Prostate gland (tissue), 2 donors: Measurements from ENCODE around the gene UROS.

Experiments
- CTCF ChIP-seq, 4 experiments: fragments of 200-600 bp in 2 of 4; fragments of 450-650 bp in 2 of 4; sonication (generic) in 2 of 4; IDR thresholded peaks; 1 replicate in 3 of 4; 2 replicates in 1 of 4; pipeline ENCODE4 v1.5.1; 2016 to 2019; ENCODE audit warnings: antibody characterized with exemption in 4 of 4, mild to moderate bottlenecking in 2 of 4, moderate library complexity in 2 of 4
- POLR2A ChIP-seq: fragments of 450-650 bp; IDR thresholded peaks from one replicate; pipeline ENCODE4 v1.6.1; 2016; ENCODE audit warnings: antibody characterized with exemption, mild to moderate bottlenecking
- POLR2AphosphoS5 ChIP-seq: sonication (generic); formaldehyde crosslinking; IDR thresholded peaks from one replicate; pipeline ENCODE4 v1.6.1; 2017; ENCODE audit warnings: antibody characterized with exemption

DNA sequence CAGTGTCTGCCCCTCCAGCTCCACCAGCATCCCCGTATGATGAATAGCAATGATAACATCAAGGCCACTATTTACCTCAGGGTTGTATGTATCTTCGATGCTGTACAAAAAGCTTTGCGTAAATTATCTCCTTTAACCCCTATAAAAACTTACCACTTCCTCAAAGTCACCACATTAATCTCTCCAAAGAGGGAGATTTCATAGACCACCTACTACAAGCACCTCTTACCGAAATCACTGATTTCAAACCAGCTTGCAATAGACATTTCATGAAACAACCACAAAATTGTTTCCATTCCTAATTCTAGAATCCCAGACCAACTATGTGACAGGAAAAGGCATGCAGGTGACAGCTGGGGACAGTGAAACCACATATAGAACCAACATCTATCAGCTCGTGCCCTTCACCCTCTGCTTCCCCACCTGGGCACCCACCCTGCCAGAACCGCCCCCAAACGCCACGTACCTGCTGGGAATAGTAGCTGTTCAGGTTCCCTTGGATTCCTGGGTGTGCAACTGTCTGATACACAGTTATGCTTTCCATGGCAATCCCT lies 27.3 kb downstream of the UROS start:
- TF ChIP-seq POLR2A (no peak), CTCF (IDR thresholded peaks at IDR 0.05) (no peak), POLR2AphosphoS5 (no peak)
